ENCODE data around the gene GABRG2.

The GABRG2 gene

GRCh38 chr5:162068936-162069335, 1.4 kb downstream of the GABRG2 start (continued):
- no peak for TF ChIP-seq PRDM2 (tag by site-specific recombination; IDR thresholded peaks at IDR 0.05; ENCODE audit: borderline replicate concordance)

GRCh38 chr5:162078805-162079204, 11.2 kb downstream of the GABRG2 start:
- Histone ChIP-seq H3K4me1 (ENCODE audit: control insufficient read depth, insufficient read depth, low read length) (no peaks in the 10 kb centered on the region), H3K9me3 (ENCODE audit: control insufficient read depth, insufficient read depth, low read depth, low read length) (no peaks in the 10 kb centered on the region), H3K36me3 (ENCODE audit: control insufficient read depth in 2 of 2, insufficient read depth in 1 of 2, low read length in 2 of 2) (no peaks in the 10 kb centered on the region), H3K27ac (ENCODE audit: extremely low read depth, low read depth, low read length) (no peak overlapping the region), H3K4me3 (ENCODE audit: low read depth, low read length) (no peak overlapping the region)
- TF ChIP-seq ZNF555 (tag by site-specific recombination; conservative IDR thresholded peaks at IDR 0.05) (no peak), ZBTB49 (tag by site-specific recombination; IDR thresholded peaks at IDR 0.05; ENCODE audit: low read depth) (no peak), ZNF433 (tag by site-specific recombination; IDR thresholded peaks at IDR 0.05; ENCODE audit: low read depth) (no peak), ZNF544 (tag by site-specific recombination; IDR thresholded peaks at IDR 0.05) (no peak), ZNF621 (tag by site-specific recombination; IDR thresholded peaks at IDR 0.05) (no peak), ZFP69B (tag by site-specific recombination; IDR thresholded peaks at IDR 0.05) (no peak), ZNF148 (tag by site-specific recombination; IDR thresholded peaks at IDR 0.05; ENCODE audit: borderline replicate concordance) (no peak), ZNF19 (tag by site-specific recombination; IDR thresholded peaks at IDR 0.05; ENCODE audit: low read depth) (no peak), ZNF639 (tag by site-specific recombination; IDR thresholded peaks at IDR 0.05) (no peak), ZNF449 (tag by site-specific recombination; IDR thresholded peaks at IDR 0.05) (no peak), ZBTB17 (tag by site-specific recombination; IDR thresholded peaks at IDR 0.05) (no peak), ZNF423 (tag by site-specific recombination; IDR thresholded peaks at IDR 0.05) (no peak), KLF1 (tag by site-specific recombination; IDR thresholded peaks at IDR 0.05) (no peak), BCL11A (tag by site-specific recombination; IDR thresholded peaks at IDR 0.05; ENCODE audit: low read depth) (no peak), ZNF585B (tag by site-specific recombination; IDR thresholded peaks at IDR 0.05) (no peak), ZNF48 (tag by site-specific recombination; IDR thresholded peaks at IDR 0.05) (no peak), INSM2 (tag by site-specific recombination; IDR thresholded peaks at IDR 0.05) (no peak), ZNF610 (tag by site-specific recombination; IDR thresholded peaks at IDR 0.05; ENCODE audit: borderline replicate concordance) (no peak)
- ChIA-PET POLR2A (no interaction called here), CTCF (no interaction called here)

Data from HEK293 (cell line).